Caco-2 (cell line): ENCODE data around the gene TAF3. TPM values are rescaled to one million over a fixed set of nuclear protein-coding genes. Genes with fewer than 3 reads are reported as not detected.

ENCODE experiments used
- BruUV-seq: library from RNA; stranded (reverse); fragments of 400-500 nt; replicated peaks from 2 replicates; lab custom pipeline; 2021; lab: Mats Ljungman, UMichigan
- CTCF ChIA-PET: fragments of 300-600 bp; sonication (Branson Sonifier 250); formaldehyde crosslinking; loops from one replicate; lab custom pipeline; 2022; ENCODE audit warnings: antibody characterized with exemption; lab: Charles Lee
- POLR2A ChIA-PET: fragments of 300-600 bp; sonication (Branson Sonifier 250); formaldehyde crosslinking; loops from one replicate; lab custom pipeline; 2022; ENCODE audit warnings: antibody characterized with exemption; lab: Charles Lee
- DNase-seq, 2 experiments: peaks; one replicate each; pipeline versions ENCODE4 v3.0.0 to v3.0.0-alpha.2; 2020 to 2022
- H3K27me3 ChIP-seq: replicated peaks from 2 replicates; pipeline ENCODE4 v1.6.0; 2011; ENCODE audit warnings: low read length; ENCODE audit not compliant: control insufficient read depth, insufficient read depth
- H3K36me3 ChIP-seq: 2 replicates; pipeline ENCODE4 v1.5.1; 2011; ENCODE audit warnings: low read length; ENCODE audit not compliant: control insufficient read depth, insufficient read depth
- H3K4me1 ChIP-seq: fragments of 250-450 bp; sonication (Bioruptor Pico); 2 replicates; pipeline ENCODE4 v1.5.1; 2020; ENCODE audit warnings: mild to moderate bottlenecking
- H3K4me3 ChIP-seq: 2 replicates; pipeline ENCODE4 v1.5.1; 2011; ENCODE audit warnings: low read depth, mild to moderate bottlenecking, control low read depth, low read length
- H3K9me3 ChIP-seq: fragments of 250-450 bp; sonication (Bioruptor Pico); 2 replicates; pipeline ENCODE4 v1.5.1; 2020; ENCODE audit warnings: mild to moderate bottlenecking, moderate library complexity
- H3K27ac Mint-ChIP-seq: one replicate; pipeline ENCODE4 v1.8.0; 2022; ENCODE audit warnings: mixed read lengths; ENCODE audit not compliant: unreplicated experiment
- H3K27me3 Mint-ChIP-seq: one replicate; pipeline ENCODE4 v1.8.0; 2022; ENCODE audit warnings: mixed read lengths; ENCODE audit not compliant: insufficient read depth, unreplicated experiment
- H3K36me3 Mint-ChIP-seq: one replicate; pipeline ENCODE4 v1.8.0; 2022; ENCODE audit warnings: mild to moderate bottlenecking, mixed read lengths; ENCODE audit not compliant: insufficient read depth, unreplicated experiment
- H3K4me1 Mint-ChIP-seq: one replicate; pipeline ENCODE4 v1.8.0; 2022; ENCODE audit warnings: low read depth, mixed read lengths; ENCODE audit not compliant: unreplicated experiment
- H3K4me3 Mint-ChIP-seq: one replicate; pipeline ENCODE4 v1.8.0; 2022; ENCODE audit warnings: mild to moderate bottlenecking, moderate library complexity, mixed read lengths; ENCODE audit not compliant: unreplicated experiment
- H3K9me3 Mint-ChIP-seq: one replicate; pipeline ENCODE4 v1.8.0; 2022; ENCODE audit warnings: mixed read lengths; ENCODE audit not compliant: unreplicated experiment
- CTCF ChIP-seq, 2 experiments: fragments of 200-600 bp in 1 of 2; IDR thresholded peaks; 1 replicate in 1 of 2; 2 replicates in 1 of 2; pipeline versions ENCODE4 v1.5.1 to v1.8.0; 2011 to 2022; ENCODE audit warnings: antibody characterized with exemption in 1 of 2, control low read depth in 1 of 2, inconsistent platforms in 1 of 2, low read depth in 1 of 2, low read length in 1 of 2, mild to moderate bottlenecking in 1 of 2, moderate library complexity in 1 of 2; ENCODE audit not compliant: insufficient read depth in 1 of 2, severe bottlenecking in 1 of 2, unreplicated experiment in 1 of 2
- intact Hi-C: fragments of 100-400 bp; cut with micrococcal nuclease; formaldehyde crosslinking; loops from one replicate; pipeline ENCODE4 v1.10.0; 2022; ENCODE audit not compliant: unreplicated experiment
- total RNA-seq: library from RNA; stranded (reverse); gene quantifications from 2 replicates; pipeline ENCODE4 v1.2.3, GENCODE V29; 2022

TAF3 gene
- total RNA-seq, 1 experiment from 2014 or later, result 30.6 TPM

- no peak for TF ChIP-seq CTCF (IDR thresholded peaks at IDR 0.05; ENCODE audit: insufficient read depth in 1 of 2, low read depth in 1 of 2, low read length in 1 of 2, severe bottlenecking in 1 of 2, unreplicated experiment in 1 of 2)
- H3K4me3 ChIP-seq, result no peak overlapping the region
- peaks cover 13% of the 10 kb centered on the region for H3K4me1 Mint-ChIP-seq
- DNase-seq, result no peak
- H3K27me3 ChIP-seq, result no peaks in the 10 kb centered on the region
- ChIA-PET CTCF (no interaction called here), POLR2A (interaction anchor here (0.6 kb wide), 1 partner anchor 22 kb away, joined by 10 read pairs; the partner anchor contains the start of gene GATA3)
- no peaks in the 10 kb centered on the region for H3K9me3 Mint-ChIP-seq
- H3K36me3 ChIP-seq, result no peaks in the 10 kb centered on the region
- no TSS peak for BruUV-seq
- H3K27me3 Mint-ChIP-seq, result peaks cover 4% of the 10 kb centered on the region
- intact Hi-C loops, result no loop called here
- H3K4me1 ChIP-seq, result peaks cover 20% of the 10 kb centered on the region
- H3K9me3 ChIP-seq, result no peaks in the 10 kb centered on the region; the same call in 1 of the 2 replicates
- H3K36me3 Mint-ChIP-seq, result no peaks in the 10 kb centered on the region
- H3K27ac Mint-ChIP-seq, result no peak overlapping the region
- H3K4me3 Mint-ChIP-seq, result no peak overlapping the region
These were observed 214.3 kb downstream of the TAF3 start for GRCh38 chr10:8032558-8032957.

GRCh38 chr10:8033812-8034465 is 215.6 kb downstream of the TAF3 start:
- intact Hi-C loops, result no loop called here
- CTCF ChIA-PET, result no interaction called here
- H3K4me3 Mint-ChIP-seq, result no peak overlapping the region
- H3K9me3 Mint-ChIP-seq, result no peaks in the 10 kb centered on the region
- peaks cover 30% of the 10 kb centered on the region for H3K4me1 ChIP-seq
- H3K36me3 ChIP-seq, result no peaks in the 10 kb centered on the region
- no peaks in the 10 kb centered on the region; the same call in 1 of the 2 replicates for H3K9me3 ChIP-seq
- no TSS peak for BruUV-seq
- H3K4me3 ChIP-seq, result no peak overlapping the region
- H3K4me1 Mint-ChIP-seq, result peaks cover 26% of the 10 kb centered on the region
- no peak for TF ChIP-seq CTCF (IDR thresholded peaks at IDR 0.05; ENCODE audit: insufficient read depth in 1 of 2, low read depth in 1 of 2, low read length in 1 of 2, severe bottlenecking in 1 of 2, unreplicated experiment in 1 of 2)
- no peaks in the 10 kb centered on the region for H3K27me3 ChIP-seq
- H3K27me3 Mint-ChIP-seq, result peaks cover 4% of the 10 kb centered on the region
- POLR2A ChIA-PET, result interaction anchor here (0.6 kb wide), 2 partner anchors 15 to 491 kb away, joined by 3 to 10 read pairs; no protein-coding TSS in a partner anchor
- H3K27ac Mint-ChIP-seq, result no peak overlapping the region
- H3K36me3 Mint-ChIP-seq, result no peaks in the 10 kb centered on the region
- no peak for DNase-seq

GRCh38 chr10:8034466-8035005 is 216.2 kb downstream of the TAF3 start:
- Mint-ChIP-seq H3K27me3 (peaks cover 4% of the 10 kb centered on the region), H3K9me3 (no peaks in the 10 kb centered on the region), H3K36me3 (no peaks in the 10 kb centered on the region), H3K4me3 (no peak overlapping the region), H3K27ac (no peak overlapping the region), H3K4me1 (peaks cover 26% of the 10 kb centered on the region)
- no peak overlapping the region for H3K4me3 ChIP-seq
- intact Hi-C loops, result no loop called here
- BruUV-seq, result no TSS peak
- ChIA-PET POLR2A (no interaction called here), CTCF (no interaction called here)
- H3K9me3 ChIP-seq, result no peaks in the 10 kb centered on the region; the same call in 1 of the 2 replicates
- H3K36me3 ChIP-seq, result no peaks in the 10 kb centered on the region
- TF ChIP-seq CTCF (IDR thresholded peaks at IDR 0.05; ENCODE audit: insufficient read depth in 1 of 2, low read depth in 1 of 2, low read length in 1 of 2, severe bottlenecking in 1 of 2, unreplicated experiment in 1 of 2), result no peak
- peaks cover 32% of the 10 kb centered on the region for H3K4me1 ChIP-seq
- H3K27me3 ChIP-seq, result no peaks in the 10 kb centered on the region
- DNase-seq, result no peak
